ENCODE data around the gene UBE2B.
"Not testable (repeated sequence)": the region's sequence is repeated elsewhere in the genome, so short reads cannot be mapped to it uniquely, and the experiment has no call there.

Gene UBE2B

GRCh38 chr5:134420343-134420742 lies 49.0 kb downstream of the UBE2B start:
- Histone ChIP-seq H3F3A (ENCODE audit: low read depth) (no peaks in the 10 kb centered on the region), H3K4me1 (ENCODE audit: insufficient read depth, low read length, poor library complexity, severe bottlenecking) (no peaks in the 10 kb centered on the region), H3K9me2 (replicated peaks; ENCODE audit: low read depth, low read length) (no peaks in the 10 kb centered on the region), H4K20me1 (ENCODE audit: insufficient read depth, low read length, poor library complexity, severe bottlenecking) (no peaks in the 10 kb centered on the region), H3K4me3 (ENCODE audit: low read length, poor library complexity, severe bottlenecking) (no peak overlapping the region), H3K36me3 (ENCODE audit: insufficient read depth, low read length) (no peaks in the 10 kb centered on the region), H3K27me3 (ENCODE audit: insufficient read depth, low read length, poor library complexity, severe bottlenecking) (no peaks in the 10 kb centered on the region), H3K4me2 (ENCODE audit: low read depth, low read length, poor library complexity, severe bottlenecking) (no peak overlapping the region), H3K9me3 (ENCODE audit: insufficient read depth, low read depth, low read length) (no peaks in the 10 kb centered on the region), H2AFZ (ENCODE audit: low read length) (no peak overlapping the region), H3K79me2 (ENCODE audit: insufficient read depth, low read length) (no peaks in the 10 kb centered on the region), H3K9ac (ENCODE audit: low read depth, low read length, poor library complexity, severe bottlenecking) (no peak overlapping the region)
- TF ChIP-seq EZH2phosphoT487 (IDR thresholded peaks at IDR 0.05; ENCODE audit: borderline replicate concordance) (no peak), CTCF (conservative IDR thresholded peaks at IDR 0.05; ENCODE audit: low read length) (no peak)

GRCh38 chr5:134421038-134421437 lies 49.7 kb downstream of the UBE2B start:
- not testable (repeated sequence) for H3K36me3 ChIP-seq (ENCODE audit: insufficient read depth, low read length); H3K4me2 ChIP-seq (ENCODE audit: low read depth, low read length, poor library complexity, severe bottlenecking); H3K27me3 ChIP-seq (ENCODE audit: insufficient read depth, low read length, poor library complexity, severe bottlenecking); H3K79me2 ChIP-seq (ENCODE audit: insufficient read depth, low read length); H3F3A ChIP-seq (ENCODE audit: low read depth); H3K9me2 ChIP-seq (replicated peaks; ENCODE audit: low read depth, low read length); H3K9me3 ChIP-seq (ENCODE audit: insufficient read depth, low read depth, low read length); H4K20me1 ChIP-seq (ENCODE audit: insufficient read depth, low read length, poor library complexity, severe bottlenecking); H3K4me1 ChIP-seq (ENCODE audit: insufficient read depth, low read length, poor library complexity, severe bottlenecking); H2AFZ ChIP-seq (ENCODE audit: low read length); H3K4me3 ChIP-seq (ENCODE audit: low read length, poor library complexity, severe bottlenecking); H3K9ac ChIP-seq (ENCODE audit: low read depth, low read length, poor library complexity, severe bottlenecking)

GRCh38 chr5:134422791-134423365 lies 51.5 kb downstream of the UBE2B start:
- Histone ChIP-seq H4K20me1 (ENCODE audit: insufficient read depth, low read length, poor library complexity, severe bottlenecking) (no peaks in the 10 kb centered on the region), H3K27me3 (ENCODE audit: insufficient read depth, low read length, poor library complexity, severe bottlenecking) (no peaks in the 10 kb centered on the region), H3K4me2 (ENCODE audit: low read depth, low read length, poor library complexity, severe bottlenecking) (no peak overlapping the region), H3K36me3 (ENCODE audit: insufficient read depth, low read length) (no peaks in the 10 kb centered on the region), H3K4me1 (ENCODE audit: insufficient read depth, low read length, poor library complexity, severe bottlenecking) (no peaks in the 10 kb centered on the region), H3K79me2 (ENCODE audit: insufficient read depth, low read length) (no peaks in the 10 kb centered on the region), H2AFZ (ENCODE audit: low read length) (no peak overlapping the region), H3K9me2 (replicated peaks; ENCODE audit: low read depth, low read length) (no peaks in the 10 kb centered on the region), H3F3A (ENCODE audit: low read depth) (no peaks in the 10 kb centered on the region), H3K9me3 (ENCODE audit: insufficient read depth, low read depth, low read length) (no peaks in the 10 kb centered on the region), H3K9ac (ENCODE audit: low read depth, low read length, poor library complexity, severe bottlenecking) (no peak overlapping the region), H3K4me3 (ENCODE audit: low read length, poor library complexity, severe bottlenecking) (no peak overlapping the region)
- TF ChIP-seq CTCF (conservative IDR thresholded peaks at IDR 0.05; ENCODE audit: low read length) (no peak), EZH2phosphoT487 (IDR thresholded peaks at IDR 0.05; ENCODE audit: borderline replicate concordance) (no peak)

GRCh38 chr5:134423376-134423775 lies 52.0 kb downstream of the UBE2B start:
- no peaks in the 10 kb centered on the region for H3K9me3 ChIP-seq (ENCODE audit: insufficient read depth, low read depth, low read length)
- no peaks in the 10 kb centered on the region for H3K79me2 ChIP-seq (ENCODE audit: insufficient read depth, low read length)
- no peak overlapping the region for H3K4me2 ChIP-seq (ENCODE audit: low read depth, low read length, poor library complexity, severe bottlenecking)
- no peaks in the 10 kb centered on the region for H4K20me1 ChIP-seq (ENCODE audit: insufficient read depth, low read length, poor library complexity, severe bottlenecking)
- no peak overlapping the region for H3K9ac ChIP-seq (ENCODE audit: low read depth, low read length, poor library complexity, severe bottlenecking)
- no peaks in the 10 kb centered on the region for H3F3A ChIP-seq (ENCODE audit: low read depth)
- TF ChIP-seq CTCF (conservative IDR thresholded peaks at IDR 0.05; ENCODE audit: low read length) (no peak), EZH2phosphoT487 (IDR thresholded peaks at IDR 0.05; ENCODE audit: borderline replicate concordance) (no peak)
- H3K27me3 ChIP-seq (ENCODE audit: insufficient read depth, low read length, poor library complexity, severe bottlenecking): no peaks in the 10 kb centered on the region
- H3K36me3 ChIP-seq (ENCODE audit: insufficient read depth, low read length): no peaks in the 10 kb centered on the region
- H2AFZ ChIP-seq (ENCODE audit: low read length): no peak overlapping the region
- H3K4me3 ChIP-seq (ENCODE audit: low read length, poor library complexity, severe bottlenecking): no peak overlapping the region
- no peaks in the 10 kb centered on the region for H3K9me2 ChIP-seq (replicated peaks; ENCODE audit: low read depth, low read length)
- no peaks in the 10 kb centered on the region for H3K4me1 ChIP-seq (ENCODE audit: insufficient read depth, low read length, poor library complexity, severe bottlenecking)
